Small intestine (tissue), 7 donors: ENCODE measurements around the gene GAB2. TPM values are rescaled to one million over a fixed set of nuclear protein-coding genes. Genes with fewer than 3 reads are reported as not detected.

Experiments
- DNase-seq, 2 donors: peaks; one replicate each; pipeline versions ENCODE4 v3.0.0 to v3.0.0-alpha.2; 2013
- FAIRE-seq: peaks from 2 replicates; lab custom pipeline; 2012; peaks lifted over from hg19 to GRCh38; lab: Jason Lieb, UNC
- H3K27ac ChIP-seq, 3 donors: one replicate each; pipeline ENCODE4 v1.5.1; 2013; ENCODE audit warnings: low read length in 2 of 3, mild to moderate bottlenecking in 2 of 3, control low read depth in 1 of 3, inconsistent platforms in 1 of 3, low read depth in 1 of 3, moderate library complexity in 1 of 3
- H3K27me3 ChIP-seq, 3 donors: one replicate each; pipeline ENCODE4 v1.6.1; 2013; ENCODE audit warnings: low read length in 3 of 3, inconsistent platforms in 1 of 3; ENCODE audit not compliant: control insufficient read depth in 3 of 3, insufficient read depth in 3 of 3
- H3K36me3 ChIP-seq, 3 donors: one replicate each; pipeline ENCODE4 v1.6.1; 2013; ENCODE audit warnings: low read length in 3 of 3, inconsistent platforms in 1 of 3, low read depth in 1 of 3, mild to moderate bottlenecking in 1 of 3, moderate library complexity in 1 of 3; ENCODE audit not compliant: control insufficient read depth in 3 of 3, insufficient read depth in 2 of 3
- H3K4me1 ChIP-seq, 3 donors: one replicate each; pipeline ENCODE4 v1.6.1; 2013; ENCODE audit warnings: low read length in 2 of 3, inconsistent platforms in 1 of 3, low read depth in 1 of 3, mild to moderate bottlenecking in 1 of 3, moderate library complexity in 1 of 3; ENCODE audit not compliant: control insufficient read depth in 3 of 3, insufficient read depth in 2 of 3
- H3K4me3 ChIP-seq, 3 donors: one replicate each; pipeline ENCODE4 v1.5.1; 2013; ENCODE audit warnings: low read length in 3 of 3, control low read depth in 1 of 3, inconsistent platforms in 1 of 3, low read depth in 1 of 3, mild to moderate bottlenecking in 1 of 3, moderate library complexity in 1 of 3
- H3K9me3 ChIP-seq, 2 donors: one replicate each; pipeline ENCODE4 v1.6.1; 2013; ENCODE audit warnings: low read depth in 1 of 2, low read length in 1 of 2; ENCODE audit not compliant: control insufficient read depth in 2 of 2, insufficient read depth in 1 of 2
- WGBS, 3 donors: extraction: QIAGEN DNeasy Blood & Tissue Kit; methylation state at CpG; one replicate each; pipeline ENCODE4 v1.1.7; 2013; 5-methylcytosine and 5-hydroxymethylcytosine counted together
- polyA plus RNA-seq, 4 donors: library from polyadenylated mRNA; stranded (reverse) in 3 of 4; unstranded in 1 of 4; fragments of 200-250 nt in 3 of 4; fragments of 120-200 nt in 1 of 4; gene quantifications; one replicate each; pipeline versions ENCODE4 v1.2.1 to v1.2.3, GENCODE V29; 2013
- donor health status: healthy with polysubstance abuse.
- donor health status: control.
- donor health status: control.
- donor health status: Bipolar disorder and iron deficiency.
- donor health status: healthy.

Gene GAB2
- polyA plus RNA-seq, 4 donors, result 6.8 to 13.6 (median 8.5) TPM

- H3K36me3 ChIP-seq, result no peaks in the 10 kb centered on the region
- no peak for FAIRE-seq
- WGBS, 3 donors, result 53 to 76% (median 70%) methylated on average over 3 of the region's 3 CpGs
- H3K9me3 ChIP-seq, result no peaks in the 10 kb centered on the region
- DNase-seq, result no peak
- H3K4me3 ChIP-seq, result no peak overlapping the region
- no peak overlapping the region for H3K27ac ChIP-seq
- no peaks in the 10 kb centered on the region for H3K27me3 ChIP-seq
- peaks cover 0 to 7% (median 2%) of the 10 kb centered on the region in 3 donors for H3K4me1 ChIP-seq
Observed at GRCh38 chr11:78339945-78340344, 77.7 kb downstream of the GAB2 start.

GRCh38 chr11:78339483-78339882 is 78.1 kb downstream of the GAB2 start:
- Histone ChIP-seq H3K27me3 (no peaks in the 10 kb centered on the region), H3K9me3 (no peaks in the 10 kb centered on the region), H3K36me3 (no peaks in the 10 kb centered on the region), H3K4me3 (no peak overlapping the region), H3K4me1 (peaks cover 0 to 7% (median 2%) of the 10 kb centered on the region in 3 donors), H3K27ac (no peak overlapping the region)
- WGBS, 3 donors, result 71 to 92% (median 78%) methylated on average over 1 of the region's 1 CpG
- DNase-seq (no peak), FAIRE-seq (no peak)

- H3K36me3 ChIP-seq, result no peaks in the 10 kb centered on the region
- WGBS, 3 donors, result 94 to 96% (median 95%) methylated on average over 6 of the region's 6 CpGs
- FAIRE-seq (no peak), DNase-seq (no peak)
- no peak overlapping the region for H3K27ac ChIP-seq
- peaks cover 0 to 7% (median 2%) of the 10 kb centered on the region in 3 donors for H3K4me1 ChIP-seq
- no peak overlapping the region for H3K4me3 ChIP-seq
- no peaks in the 10 kb centered on the region for H3K27me3 ChIP-seq
- no peaks in the 10 kb centered on the region for H3K9me3 ChIP-seq
Observed at GRCh38 chr11:78338702-78339101, 78.9 kb downstream of the GAB2 start.

GRCh38 chr11:78338138-78338537 is 79.5 kb downstream of the GAB2 start:
- 91 to 96% (median 95%) methylated on average over 1 of the region's 1 CpG for WGBS, 3 donors
- Histone ChIP-seq H3K36me3 (no peaks in the 10 kb centered on the region), H3K27me3 (no peaks in the 10 kb centered on the region), H3K4me3 (no peak overlapping the region), H3K9me3 (no peaks in the 10 kb centered on the region), H3K4me1 (peaks cover 0 to 9% (median 2%) of the 10 kb centered on the region in 3 donors), H3K27ac (no peak overlapping the region)
- no peak for FAIRE-seq
- DNase-seq, result no peak

- 78 to 83% (median 81%) methylated on average over 2 of the region's 2 CpGs for WGBS, 3 donors
- Histone ChIP-seq H3K4me1 (peaks cover 0 to 13% (median 2%) of the 10 kb centered on the region in 3 donors), H3K27ac (no peak overlapping the region), H3K9me3 (no peaks in the 10 kb centered on the region), H3K36me3 (no peaks in the 10 kb centered on the region), H3K27me3 (no peaks in the 10 kb centered on the region), H3K4me3 (no peak overlapping the region)
- DNase-seq (no peak), FAIRE-seq (no peak)
Observed at GRCh38 chr11:78337554-78337924, 80.1 kb downstream of the GAB2 start.

GRCh38 chr11:78336877-78337553 is 80.6 kb downstream of the GAB2 start:
- H3K4me1 ChIP-seq, result peaks cover 0 to 18% (median 2%) of the 10 kb centered on the region in 3 donors
- no peak overlapping the region for H3K4me3 ChIP-seq
- 42 to 70% (median 57%) methylated on average over 4 of the region's 4 CpGs for WGBS, 3 donors

GRCh38 chr11:78334109-78334508 is 83.5 kb downstream of the GAB2 start:
- H3K27me3 ChIP-seq, result no peaks in the 10 kb centered on the region
- H3K4me3 ChIP-seq, result no peak overlapping the region
- H3K27ac ChIP-seq, result no peak overlapping the region
- H3K4me1 ChIP-seq, result peaks cover 0 to 22% (median 2%) of the 10 kb centered on the region in 3 donors
- DNase-seq (no peak), FAIRE-seq (no peak)
- H3K36me3 ChIP-seq, result no peaks in the 10 kb centered on the region
- no peaks in the 10 kb centered on the region for H3K9me3 ChIP-seq

More at GRCh38 chr11:78336877-78337553, 80.6 kb downstream of the GAB2 start:
- no peak overlapping the region for H3K27ac ChIP-seq
- H3K9me3 ChIP-seq, result no peaks in the 10 kb centered on the region
- DNase-seq, result peak; percentile 31 to 81
- H3K27me3 ChIP-seq, result no peaks in the 10 kb centered on the region
- H3K36me3 ChIP-seq, result no peaks in the 10 kb centered on the region
- FAIRE-seq, result no peak

GRCh38 chr11:78332872-78333271 is 84.7 kb downstream of the GAB2 start:
- Histone ChIP-seq H3K4me1 (peaks cover 0 to 15% (median 2%) of the 10 kb centered on the region in 3 donors), H3K27ac (no peak overlapping the region), H3K27me3 (no peaks in the 10 kb centered on the region), H3K4me3 (no peak overlapping the region), H3K9me3 (no peaks in the 10 kb centered on the region), H3K36me3 (no peaks in the 10 kb centered on the region)
- FAIRE-seq (no peak), DNase-seq (no peak)
- WGBS, 3 donors, result 24 to 72% (median 32%) methylated on average over 1 of the region's 1 CpG
